IMR-90 (cell line): ENCODE results near the gene NOS3.

ENCODE experiments used
- BHLHE40 ChIP-seq: fragments of 150-350 bp; IDR thresholded peaks from 2 replicates; pipeline ENCODE4 v1.6.1; 2016; ENCODE audit warnings: mild to moderate bottlenecking, low read depth, low read length
- CTCF ChIP-seq: conservative IDR thresholded peaks from 2 replicates; pipeline ENCODE4 v1.5.1; 2012; ENCODE audit warnings: mild to moderate bottlenecking, low read depth, low read length, improper control_type of control experiment
- ELK1 ChIP-seq: fragments of 150-350 bp; IDR thresholded peaks from 2 replicates; pipeline ENCODE4 v1.6.1; 2016; ENCODE audit warnings: low read depth, mild to moderate bottlenecking, low read length, moderate library complexity, borderline replicate concordance
- SMC3 ChIP-seq: fragments of 150-350 bp; IDR thresholded peaks from 2 replicates; pipeline ENCODE4 v1.6.1; 2016; ENCODE audit warnings: low read depth, mild to moderate bottlenecking, antibody characterized with exemption, low read length, moderate library complexity
- USF2 ChIP-seq: fragments of 150-350 bp; IDR thresholded peaks from 2 replicates; pipeline ENCODE4 v1.6.1; 2017; ENCODE audit warnings: mild to moderate bottlenecking, antibody characterized with exemption, low read length, low read depth

- no peak for TF ChIP-seq CTCF
- TF ChIP-seq SMC3 = no peak
- no peak for TF ChIP-seq BHLHE40
- no peak for TF ChIP-seq ELK1
- TF ChIP-seq USF2 = no peak
Measured at GRCh38 chr7:151015967-151016366, 25.1 kb downstream of the NOS3 start.
